ENCODE measurements around the gene SURF1.

Gene SURF1

GRCh38 chr9:133346021-133346785, 10.1 kb downstream of the SURF1 start:
- peak overlapping the region; percentile 80 to 82 for H3K4me3 ChIP-seq
- peaks cover 0 to 36% (median 25%) of the 10 kb centered on the region in 4 donors for H3K4me1 ChIP-seq
- peak overlapping the region; percentile 85 for H3K27ac ChIP-seq
- H3K27me3 ChIP-seq = no peaks in the 10 kb centered on the region
- no peak for TF ChIP-seq CTCF (IDR thresholded peaks at IDR 0.05)
- no peaks in the 10 kb centered on the region for H3K9me3 ChIP-seq
- intact Hi-C loops (cut with DNase I; ENCODE audit: low total_unique reads) = no loop called here
- no peak for DNase-seq
- peaks cover 47 to 69% (median 64%) of the 10 kb centered on the region in 3 donors for H3K36me3 ChIP-seq

GRCh38 chr9:133345596-133345995, 10.7 kb downstream of the SURF1 start:
- H3K4me1 ChIP-seq = peaks cover 0 to 36% (median 25%) of the 10 kb centered on the region in 4 donors
- H3K27me3 ChIP-seq = no peaks in the 10 kb centered on the region
- H3K27ac ChIP-seq = no peak overlapping the region
- no peak for TF ChIP-seq CTCF (IDR thresholded peaks at IDR 0.05)
- H3K36me3 ChIP-seq = peaks cover 47 to 69% (median 64%) of the 10 kb centered on the region in 3 donors
- H3K9me3 ChIP-seq = no peaks in the 10 kb centered on the region
- DNase-seq = no peak
- intact Hi-C loops (cut with DNase I; ENCODE audit: low total_unique reads) = no loop called here
- no peak overlapping the region for H3K4me3 ChIP-seq

GRCh38 chr9:133344979-133345378, 11.3 kb downstream of the SURF1 start:
- no peaks in the 10 kb centered on the region for H3K9me3 ChIP-seq
- peaks cover 0 to 34% (median 25%) of the 10 kb centered on the region in 4 donors for H3K4me1 ChIP-seq
- peaks cover 43 to 69% (median 64%) of the 10 kb centered on the region in 3 donors for H3K36me3 ChIP-seq
- no peak overlapping the region for H3K27ac ChIP-seq
- intact Hi-C loops (cut with DNase I; ENCODE audit: low total_unique reads) = no loop called here
- H3K4me3 ChIP-seq = no peak overlapping the region
- no peaks in the 10 kb centered on the region for H3K27me3 ChIP-seq
- no peak for TF ChIP-seq CTCF (IDR thresholded peaks at IDR 0.05)
- DNase-seq = no peak

- H3K4me3 ChIP-seq = no peak overlapping the region
- peaks cover 34 to 70% (median 65%) of the 10 kb centered on the region in 3 donors for H3K36me3 ChIP-seq
- intact Hi-C loops (cut with DNase I; ENCODE audit: low total_unique reads) = no loop called here
- no peaks in the 10 kb centered on the region for H3K27me3 ChIP-seq
- no peak for TF ChIP-seq CTCF (IDR thresholded peaks at IDR 0.05)
- H3K4me1 ChIP-seq = peaks cover 0 to 24% (median 19%) of the 10 kb centered on the region in 4 donors
- H3K9me3 ChIP-seq = no peaks in the 10 kb centered on the region
- DNase-seq = no peak
- no peak overlapping the region for H3K27ac ChIP-seq
These were observed 12.2 kb downstream of the SURF1 start for GRCh38 chr9:133344071-133344470.

GRCh38 chr9:133342570-133342969, 13.7 kb downstream of the SURF1 start:
- Histone ChIP-seq H3K36me3 (peaks cover 33 to 76% (median 65%) of the 10 kb centered on the region in 3 donors), H3K9me3 (no peaks in the 10 kb centered on the region), H3K4me3 (no peak overlapping the region), H3K4me1 (peaks cover 0 to 18% (median 14%) of the 10 kb centered on the region in 4 donors), H3K27me3 (no peaks in the 10 kb centered on the region), H3K27ac (no peak overlapping the region)
- TF ChIP-seq CTCF (IDR thresholded peaks at IDR 0.05) = no peak
- intact Hi-C loops (cut with DNase I; ENCODE audit: low total_unique reads) = no loop called here
- DNase-seq = no peak

All from tibial artery (tissue), 4 donors.